HepG2 (cell line): Measurements from ENCODE around the gene ABCC5. TPM values are rescaled to one million over a fixed set of nuclear protein-coding genes. Genes with fewer than 3 reads are reported as not detected.

Experiments
- ATAC-seq: fragments of 200-7000 bp; cut with Tn5 transposase; 3 replicates; pipeline ENCODE4 v1.9.1; 2020; ENCODE audit warnings: mild to moderate bottlenecking, moderate library complexity
- BruUV-seq: library from RNA; stranded (reverse); fragments of 400-500 nt; replicated peaks from 2 replicates; lab custom pipeline; 2021; lab: Mats Ljungman, UMichigan
- CTCF ChIA-PET: fragments of 300-600 bp; formaldehyde crosslinking; extraction: SDS; loops from one replicate; lab custom pipeline; 2021; ENCODE audit warnings: low total read pairs, inconsistent platforms, low intra/inter-chr PET ratio; lab: Yijun Ruan, JAX
- POLR2A ChIA-PET: fragments of 350-600 bp; sonication (Branson Sonifier 250); formaldehyde crosslinking; loops from one replicate; lab custom pipeline; 2020; ENCODE audit warnings: antibody characterized with exemption, inconsistent platforms; lab: Yijun Ruan, JAX
- DNase-seq: peaks from one replicate; pipeline ENCODE4 v3.0.0-alpha.2; 2015; ENCODE audit warnings: low spot score
- FAIRE-seq: peaks from 3 replicates; lab custom pipeline; 2011; peaks lifted over from hg19 to GRCh38; lab: Jason Lieb, UNC
- H2AFZ ChIP-seq: one replicate; pipeline ENCODE4 v1.6.1; 2011; ENCODE audit warnings: low read length, inconsistent platforms
- H3K27ac ChIP-seq: fragments of 300-600 bp; 3 replicates; pipeline ENCODE4 v1.8.0; 2011; ENCODE audit warnings: mixed run types, mild to moderate bottlenecking, mixed read lengths, low read length, inconsistent platforms; ENCODE audit not compliant: insufficient read depth; ENCODE audit errors: extremely low read length
- H3K27me3 ChIP-seq, 2 experiments: fragments of 200-600 bp in 1 of 2; 2 replicates in 1 of 2; 3 replicates in 1 of 2; pipeline versions ENCODE4 v1.6.0 to v1.8.0; 2011; ENCODE audit warnings: low read length in 2 of 2, mild to moderate bottlenecking in 2 of 2, moderate library complexity in 2 of 2, inconsistent platforms in 1 of 2; ENCODE audit not compliant: insufficient read depth in 2 of 2, control insufficient read depth in 1 of 2
- H3K36me3 ChIP-seq, 2 experiments: fragments of 200-600 bp in 1 of 2; replicated peaks in 1 of 2; 2 replicates in 1 of 2; 3 replicates in 1 of 2; pipeline versions ENCODE4 v1.5.1 to v1.8.0; 2011; ENCODE audit warnings: low read length in 2 of 2, inconsistent platforms in 1 of 2; ENCODE audit not compliant: insufficient read depth in 2 of 2, control insufficient read depth in 1 of 2
- H3K4me1 ChIP-seq: 2 replicates; pipeline ENCODE4 v1.5.1; 2012; ENCODE audit warnings: low read length, inconsistent platforms; ENCODE audit not compliant: insufficient read depth
- H3K4me2 ChIP-seq: 2 replicates; pipeline ENCODE4 v1.6.0; 2011; ENCODE audit warnings: low read depth, low read length, inconsistent platforms
- H3K4me3 ChIP-seq, 3 experiments: fragments of 200-600 bp in 1 of 3; sonication (generic), shearing (Covaris generic) in 1 of 3; replicated peaks in 1 of 3; 2 replicates each; pipeline ENCODE4 v1.5.1; 2011 to 2016; ENCODE audit warnings: low read length in 3 of 3, inconsistent platforms in 2 of 3, low read depth in 2 of 3, mild to moderate bottlenecking in 2 of 3, control low read depth in 1 of 3, mixed read lengths in 1 of 3; ENCODE audit not compliant: insufficient read depth in 1 of 3
- H3K79me2 ChIP-seq: one replicate; pipeline ENCODE4 v1.6.1; 2011; ENCODE audit warnings: low read length, inconsistent platforms; ENCODE audit not compliant: insufficient read depth
- H3K9ac ChIP-seq: 2 replicates; pipeline ENCODE4 v1.6.0; 2011; ENCODE audit warnings: mild to moderate bottlenecking, low read depth, low read length, inconsistent platforms; ENCODE audit not compliant: insufficient read depth
- H3K9me3 ChIP-seq: 2 replicates; pipeline ENCODE4 v1.5.1; 2012; ENCODE audit warnings: mild to moderate bottlenecking, low read length
- H4K20me1 ChIP-seq: 2 replicates; pipeline ENCODE4 v1.6.0; 2011; ENCODE audit warnings: inconsistent platforms, mild to moderate bottlenecking, low read length, moderate library complexity; ENCODE audit not compliant: insufficient read depth
- CEBPG ChIP-seq: IDR thresholded peaks from 2 replicates; pipeline ENCODE4 v1.6.1; 2016
- CREB1 ChIP-seq, 2 experiments: fragments of 450-650 bp in 1 of 2; IDR thresholded peaks; 2 replicates each; pipeline ENCODE4 v1.6.1; 2016 to 2017; ENCODE audit warnings: control low read depth in 1 of 2, mild to moderate bottlenecking in 1 of 2, missing compliant biosample characterization in 1 of 2, missing genetic modification characterization in 1 of 2
- EP300 ChIP-seq, 3 experiments: sonication (generic) in 1 of 3; formaldehyde crosslinking in 1 of 3; IDR thresholded peaks; 2 replicates each; pipeline versions ENCODE4 v1.5.1 to v1.6.1; 2011 to 2020; ENCODE audit warnings: low read depth in 2 of 3, low read length in 2 of 3, borderline replicate concordance in 1 of 3, improper control_type of control experiment in 1 of 3, mild to moderate bottlenecking in 1 of 3, missing genetic modification reagents in 1 of 3, moderate library complexity in 1 of 3
- GFI1 ChIP-seq: sonication (generic); formaldehyde crosslinking; IDR thresholded peaks from 2 replicates; pipeline ENCODE4 v1.5.0; 2020; ENCODE audit warnings: missing genetic modification reagents, mild to moderate bottlenecking, borderline replicate concordance
- KDM5B ChIP-seq: sonication (generic); formaldehyde crosslinking; IDR thresholded peaks from 2 replicates; pipeline ENCODE4 v1.4.0; 2020; ENCODE audit warnings: missing genetic modification reagents, mild to moderate bottlenecking, borderline replicate concordance
- KDM6A ChIP-seq: IDR thresholded peaks from 2 replicates; pipeline ENCODE4 v1.6.1; 2016; ENCODE audit warnings: low read depth
- NFIC ChIP-seq: IDR thresholded peaks from 2 replicates; pipeline ENCODE4 v1.6.1; 2012; ENCODE audit warnings: mild to moderate bottlenecking, low read length, inconsistent platforms
- SKI ChIP-seq: fragments of 450-650 bp; IDR thresholded peaks from one replicate; pipeline ENCODE4 v1.6.1; 2018; ENCODE audit warnings: mild to moderate bottlenecking; ENCODE audit not compliant: partially characterized antibody
- YY1 ChIP-seq: IDR thresholded peaks from 2 replicates; pipeline ENCODE4 v1.6.1; 2011; ENCODE audit warnings: low read length, low read depth, moderate library complexity, mild to moderate bottlenecking; ENCODE audit not compliant: insufficient read depth, insufficient replicate concordance
- ZNF12 ChIP-seq: sonication (generic); formaldehyde crosslinking; IDR thresholded peaks from 2 replicates; pipeline ENCODE4 v1.5.0; 2020; ENCODE audit warnings: missing genetic modification reagents
- ZNF296 ChIP-seq: sonication (generic); formaldehyde crosslinking; conservative IDR thresholded peaks from 2 replicates; pipeline ENCODE4 v1.5.0; 2020; ENCODE audit warnings: mild to moderate bottlenecking, missing genetic modification reagents
- ZNF768 ChIP-seq: sonication (generic); formaldehyde crosslinking; IDR thresholded peaks from 2 replicates; pipeline ENCODE4 v1.4.0; 2020; ENCODE audit warnings: missing genetic modification reagents
- WGBS: methylation state at CpG from one replicate; pipeline ENCODE4 v1.1.6; 2017; ENCODE audit warnings: low lambda C conversion rate; 5-methylcytosine and 5-hydroxymethylcytosine counted together
- in situ Hi-C: cut with HindIII; loops from 2 replicates; pipeline ENCODE4 v1.10.0; 2017; ENCODE audit warnings: low pct_unique_long_range_greater_than_20kb; ENCODE audit not compliant: extremely low pct_ligation_motif_present
- intact Hi-C: fragments of 100-400 bp; cut with micrococcal nuclease; formaldehyde crosslinking; loops from one replicate; pipeline ENCODE4 v1.10.0; 2022; ENCODE audit not compliant: unreplicated experiment
- polyA plus RNA-seq, 8 experiments: library from polyadenylated mRNA; depleted of rRNA in 3 of 8; stranded (reverse) in 7 of 8; unstranded in 1 of 8; fragments of >200 nt; fragmentation: Illumina TruSeq in 4 of 8; extraction: Trizol in 4 of 8; gene quantifications; 2 replicates each; pipeline versions ENCODE4 v1.2.1 to v1.2.3, GENCODE V29; 2011 to 2016; ENCODE audit warnings: low read depth in 4 of 8, missing spikeins in 1 of 8, mixed read lengths in 1 of 8; ENCODE audit not compliant: insufficient read depth in 1 of 8
- total RNA-seq, 5 experiments: library from RNA; depleted of rRNA; stranded (reverse); fragments of >200 nt; fragmentation: Illumina TruSeq; extraction: Trizol; gene quantifications; 2 replicates each; pipeline ENCODE4 v1.2.3, GENCODE V29; 2016; ENCODE audit warnings: low read depth in 1 of 5
- TF ChIP-seq, protein P1 (sequence below): IDR thresholded peaks from 2 replicates; pipeline ENCODE4 v1.6.1; 2016; ENCODE audit warnings: control low read depth
- TF ChIP-seq, protein P2 (sequence below): IDR thresholded peaks from 2 replicates; pipeline ENCODE4 v1.4.0; 2020; ENCODE audit warnings: mild to moderate bottlenecking, missing genetic modification reagents
- TF ChIP-seq, protein P3 (sequence below): sonication (generic); formaldehyde crosslinking; conservative IDR thresholded peaks from 2 replicates; pipeline ENCODE4 v1.4.0; 2020; ENCODE audit warnings: mild to moderate bottlenecking, missing genetic modification reagents, moderate library complexity

The ABCC5 gene
- total and polyA plus RNA-seq, 2 of the 13 experiments (the other 11 are each of a cell fraction or from before 2014, with no cell fraction given): 12.5 to 12.7 TPM

DNA sequence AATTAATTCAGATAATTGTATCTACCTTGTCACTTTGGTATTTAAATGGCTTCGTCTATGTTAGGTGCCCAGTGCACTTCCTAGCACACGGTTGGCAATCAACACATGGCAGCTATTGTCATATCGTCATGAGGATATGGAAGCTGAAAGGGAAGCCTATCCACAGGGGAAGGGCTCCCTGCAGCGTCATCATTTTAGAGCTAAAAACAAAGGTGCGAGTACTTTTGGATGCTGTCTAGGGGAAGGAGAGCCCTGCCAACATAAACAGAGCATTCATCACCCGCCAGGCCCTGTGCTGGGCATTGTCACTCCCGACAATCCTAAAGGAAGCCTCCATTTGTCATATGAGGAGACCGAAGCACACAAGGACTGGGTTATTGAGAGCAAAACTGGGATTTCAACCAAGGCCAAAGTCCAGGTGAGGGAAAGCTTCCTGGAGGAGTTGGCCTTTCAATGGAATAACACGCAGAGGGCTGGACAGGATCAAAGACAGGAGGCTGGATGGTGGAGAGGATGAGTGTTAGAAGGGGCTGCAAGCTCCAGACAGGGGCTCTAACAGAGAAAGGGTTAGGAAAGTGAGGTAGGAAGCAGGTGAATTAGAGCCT is 125.0 kb downstream of the ABCC5 start:
- no peaks in the 10 kb centered on the region for H3K36me3 ChIP-seq
- BruUV-seq: no TSS peak
- in situ Hi-C loops: loop anchor here (25.0 kb wide), 1 partner anchor 245 kb away; the partner anchor contains the start of gene EIF2B5
- intact Hi-C loops: no loop called here
- H3K4me3 ChIP-seq: peak overlapping the region in 2 of 3 experiments; percentile 20 to 36; a peak in 3 of 6 replicates
- no peaks in the 10 kb centered on the region for H4K20me1 ChIP-seq
- peak; percentile 63 for FAIRE-seq
- 25% methylated on average over 9 of the region's 9 CpGs for WGBS
- peak; percentile 70 for DNase-seq
- ChIA-PET POLR2A (interaction anchor here (0.6 to 1.5 kb wide), 6 partner anchors 8 to 242 kb away, joined by 3 to 7 read pairs (median 4); partner anchors contain the start of genes ABCC5, EIF2B5 and PARL), CTCF (no interaction called here)
- peaks cover 27% of the 10 kb centered on the region for H3K4me1 ChIP-seq
- H3K27ac ChIP-seq: no peak overlapping the region
- peak overlapping the region; percentile 17; the same call in 1 of the 2 replicates for H3K9ac ChIP-seq
- peak; percentile 68 for ATAC-seq
- no peaks in the 10 kb centered on the region for H3K79me2 ChIP-seq
- no peaks in the 10 kb centered on the region for H3K9me3 ChIP-seq
- H3K27me3 ChIP-seq: no peaks in the 10 kb centered on the region; a peak in 2 of 5 replicates
- H2AFZ ChIP-seq: peak overlapping the region; percentile 71
- H3K4me2 ChIP-seq: peak overlapping the region; percentile 69
- no peak for TF ChIP-seq SKI
- TF ChIP-seq ZNF768 (CRISPR knock-in tag): no peak
- TF ChIP-seq, protein P1, sequence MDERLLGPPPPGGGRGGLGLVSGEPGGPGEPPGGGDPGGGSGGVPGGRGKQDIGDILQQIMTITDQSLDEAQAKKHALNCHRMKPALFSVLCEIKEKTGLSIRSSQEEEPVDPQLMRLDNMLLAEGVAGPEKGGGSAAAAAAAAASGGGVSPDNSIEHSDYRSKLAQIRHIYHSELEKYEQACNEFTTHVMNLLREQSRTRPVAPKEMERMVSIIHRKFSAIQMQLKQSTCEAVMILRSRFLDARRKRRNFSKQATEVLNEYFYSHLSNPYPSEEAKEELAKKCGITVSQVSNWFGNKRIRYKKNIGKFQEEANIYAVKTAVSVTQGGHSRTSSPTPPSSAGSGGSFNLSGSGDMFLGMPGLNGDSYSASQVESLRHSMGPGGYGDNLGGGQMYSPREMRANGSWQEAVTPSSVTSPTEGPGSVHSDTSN (CRISPR knock-in tag): no peak
- TF ChIP-seq ZNF12 (CRISPR knock-in tag): peak; percentile 92
- peak; percentile 43; the same call in 1 of the 2 replicates for TF ChIP-seq CREB1 (IDR thresholded peaks at IDR 0.05)
- no peak for TF ChIP-seq CREB1 (CRISPR knock-in tag; IDR thresholded peaks at IDR 0.05)
- 0 out of 4 replicates have a peak, but pooled peaks of 1 of the 2 experiments have one; percentile 15 for TF ChIP-seq EP300 (IDR thresholded peaks at IDR 0.05; ENCODE audit: low read depth in 2 of 2, low read length in 2 of 2)
- TF ChIP-seq EP300 (CRISPR knock-in tag; IDR thresholded peaks at IDR 0.05; ENCODE audit: borderline replicate concordance): no peak
- TF ChIP-seq GFI1: peak; percentile 71
- TF ChIP-seq KDM5B (CRISPR knock-in tag): no peak
- TF ChIP-seq KDM6A (CRISPR knock-in tag): 0 out of 2 replicates have a peak, but pooled peaks have one; percentile 30
- TF ChIP-seq NFIC: no peak
- TF ChIP-seq, protein P2, sequence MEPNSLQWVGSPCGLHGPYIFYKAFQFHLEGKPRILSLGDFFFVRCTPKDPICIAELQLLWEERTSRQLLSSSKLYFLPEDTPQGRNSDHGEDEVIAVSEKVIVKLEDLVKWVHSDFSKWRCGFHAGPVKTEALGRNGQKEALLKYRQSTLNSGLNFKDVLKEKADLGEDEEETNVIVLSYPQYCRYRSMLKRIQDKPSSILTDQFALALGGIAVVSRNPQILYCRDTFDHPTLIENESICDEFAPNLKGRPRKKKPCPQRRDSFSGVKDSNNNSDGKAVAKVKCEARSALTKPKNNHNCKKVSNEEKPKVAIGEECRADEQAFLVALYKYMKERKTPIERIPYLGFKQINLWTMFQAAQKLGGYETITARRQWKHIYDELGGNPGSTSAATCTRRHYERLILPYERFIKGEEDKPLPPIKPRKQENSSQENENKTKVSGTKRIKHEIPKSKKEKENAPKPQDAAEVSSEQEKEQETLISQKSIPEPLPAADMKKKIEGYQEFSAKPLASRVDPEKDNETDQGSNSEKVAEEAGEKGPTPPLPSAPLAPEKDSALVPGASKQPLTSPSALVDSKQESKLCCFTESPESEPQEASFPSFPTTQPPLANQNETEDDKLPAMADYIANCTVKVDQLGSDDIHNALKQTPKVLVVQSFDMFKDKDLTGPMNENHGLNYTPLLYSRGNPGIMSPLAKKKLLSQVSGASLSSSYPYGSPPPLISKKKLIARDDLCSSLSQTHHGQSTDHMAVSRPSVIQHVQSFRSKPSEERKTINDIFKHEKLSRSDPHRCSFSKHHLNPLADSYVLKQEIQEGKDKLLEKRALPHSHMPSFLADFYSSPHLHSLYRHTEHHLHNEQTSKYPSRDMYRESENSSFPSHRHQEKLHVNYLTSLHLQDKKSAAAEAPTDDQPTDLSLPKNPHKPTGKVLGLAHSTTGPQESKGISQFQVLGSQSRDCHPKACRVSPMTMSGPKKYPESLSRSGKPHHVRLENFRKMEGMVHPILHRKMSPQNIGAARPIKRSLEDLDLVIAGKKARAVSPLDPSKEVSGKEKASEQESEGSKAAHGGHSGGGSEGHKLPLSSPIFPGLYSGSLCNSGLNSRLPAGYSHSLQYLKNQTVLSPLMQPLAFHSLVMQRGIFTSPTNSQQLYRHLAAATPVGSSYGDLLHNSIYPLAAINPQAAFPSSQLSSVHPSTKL: 0 out of 2 replicates have a peak, but pooled peaks have one; percentile 17
- TF ChIP-seq CEBPG (CRISPR knock-in tag): no peak
- TF ChIP-seq YY1: no peak
- TF ChIP-seq, protein P3, sequence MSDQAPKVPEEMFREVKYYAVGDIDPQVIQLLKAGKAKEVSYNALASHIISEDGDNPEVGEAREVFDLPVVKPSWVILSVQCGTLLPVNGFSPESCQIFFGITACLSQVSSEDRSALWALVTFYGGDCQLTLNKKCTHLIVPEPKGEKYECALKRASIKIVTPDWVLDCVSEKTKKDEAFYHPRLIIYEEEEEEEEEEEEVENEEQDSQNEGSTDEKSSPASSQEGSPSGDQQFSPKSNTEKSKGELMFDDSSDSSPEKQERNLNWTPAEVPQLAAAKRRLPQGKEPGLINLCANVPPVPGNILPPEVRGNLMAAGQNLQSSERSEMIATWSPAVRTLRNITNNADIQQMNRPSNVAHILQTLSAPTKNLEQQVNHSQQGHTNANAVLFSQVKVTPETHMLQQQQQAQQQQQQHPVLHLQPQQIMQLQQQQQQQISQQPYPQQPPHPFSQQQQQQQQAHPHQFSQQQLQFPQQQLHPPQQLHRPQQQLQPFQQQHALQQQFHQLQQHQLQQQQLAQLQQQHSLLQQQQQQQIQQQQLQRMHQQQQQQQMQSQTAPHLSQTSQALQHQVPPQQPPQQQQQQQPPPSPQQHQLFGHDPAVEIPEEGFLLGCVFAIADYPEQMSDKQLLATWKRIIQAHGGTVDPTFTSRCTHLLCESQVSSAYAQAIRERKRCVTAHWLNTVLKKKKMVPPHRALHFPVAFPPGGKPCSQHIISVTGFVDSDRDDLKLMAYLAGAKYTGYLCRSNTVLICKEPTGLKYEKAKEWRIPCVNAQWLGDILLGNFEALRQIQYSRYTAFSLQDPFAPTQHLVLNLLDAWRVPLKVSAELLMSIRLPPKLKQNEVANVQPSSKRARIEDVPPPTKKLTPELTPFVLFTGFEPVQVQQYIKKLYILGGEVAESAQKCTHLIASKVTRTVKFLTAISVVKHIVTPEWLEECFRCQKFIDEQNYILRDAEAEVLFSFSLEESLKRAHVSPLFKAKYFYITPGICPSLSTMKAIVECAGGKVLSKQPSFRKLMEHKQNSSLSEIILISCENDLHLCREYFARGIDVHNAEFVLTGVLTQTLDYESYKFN (CRISPR knock-in tag): peak; percentile 59
- no peak for TF ChIP-seq ZNF296 (CRISPR knock-in tag)
